Endothelial cell of umbilical vein (primary cell): ENCODE results near the gene MFNG. TPM values are rescaled to one million over a fixed set of nuclear protein-coding genes. Genes with fewer than 3 reads are reported as not detected.
A peak's percentile ranks its signal among the peaks of the same experiment; 100 is the strongest.

Source experiments
- BruUV-seq: library from RNA; stranded (reverse); fragments of 400-500 nt; replicated peaks from 2 replicates; lab custom pipeline; 2021; lab: Mats Ljungman, UMichigan
- CTCF ChIA-PET: fragments of 300-600, 350-600 bp; sonication (Branson Sonifier 250); formaldehyde crosslinking; loops from one replicate; lab custom pipeline; 2021; ENCODE audit warnings: antibody characterized with exemption, inconsistent platforms; lab: Charles Lee
- POLR2A ChIA-PET: fragments of 300-600, 350-600 bp; sonication (Branson Sonifier 250); formaldehyde crosslinking; loops from one replicate; lab custom pipeline; 2021; ENCODE audit warnings: antibody characterized with exemption, inconsistent platforms; lab: Charles Lee
- DNase-seq: peaks from one replicate; pipeline ENCODE4 v3.0.0-alpha.2; 2011; ENCODE audit warnings: low read depth, low spot score
- FAIRE-seq: peaks from 2 replicates; lab custom pipeline; 2011; peaks lifted over from hg19 to GRCh38; lab: Jason Lieb, UNC
- H2AFZ ChIP-seq: 2 replicates; pipeline ENCODE4 v1.6.0; 2012; ENCODE audit warnings: low read depth, low read length, control low read depth, inconsistent platforms
- H3K27ac ChIP-seq: 2 replicates; pipeline ENCODE4 v1.5.1; 2011; ENCODE audit warnings: low read depth, mild to moderate bottlenecking, control low read depth, low read length, moderate library complexity; ENCODE audit not compliant: insufficient read depth
- H3K27me3 ChIP-seq, 2 experiments: 2 replicates each; pipeline versions ENCODE4 v1.6.0 to v1.6.1; 2011; ENCODE audit warnings: low read length in 2 of 2, mixed read lengths in 1 of 2; ENCODE audit not compliant: control insufficient read depth in 2 of 2, insufficient read depth in 2 of 2
- H3K36me3 ChIP-seq, 2 experiments: 2 replicates in 1 of 2; 3 replicates in 1 of 2; pipeline ENCODE4 v1.5.1; 2011; ENCODE audit warnings: low read length in 2 of 2, mild to moderate bottlenecking in 1 of 2, moderate library complexity in 1 of 2; ENCODE audit not compliant: control insufficient read depth in 2 of 2, insufficient read depth in 2 of 2; ENCODE audit errors: extremely low read depth in 1 of 2
- H3K4me1 ChIP-seq: 3 replicates; pipeline ENCODE4 v1.5.1; 2011; ENCODE audit warnings: mild to moderate bottlenecking, low read length; ENCODE audit not compliant: control insufficient read depth, insufficient read depth; ENCODE audit errors: extremely low read depth
- H3K4me2 ChIP-seq: 2 replicates; pipeline ENCODE4 v1.6.1; 2011; ENCODE audit warnings: low read length, control low read depth, mixed read lengths; ENCODE audit not compliant: insufficient read depth
- H3K4me3 ChIP-seq, 3 experiments: fragments of 200-600 bp in 1 of 3; sonication (generic), shearing (Covaris generic) in 1 of 3; replicated peaks in 1 of 3; 2 replicates each; pipeline ENCODE4 v1.5.1; 2011 to 2016; ENCODE audit warnings: control low read depth in 3 of 3, low read length in 3 of 3, mild to moderate bottlenecking in 2 of 3, inconsistent platforms in 1 of 3, low read depth in 1 of 3, moderate library complexity in 1 of 3; ENCODE audit not compliant: insufficient read depth in 1 of 3
- H3K79me2 ChIP-seq: 2 replicates; pipeline ENCODE4 v1.6.0; 2012; ENCODE audit warnings: low read length, inconsistent platforms; ENCODE audit not compliant: control insufficient read depth, insufficient read depth
- H3K9ac ChIP-seq: replicated peaks from 2 replicates; pipeline ENCODE3; 2011; ENCODE audit warnings: low read length, control low read depth; ENCODE audit not compliant: insufficient read depth; ENCODE audit errors: extremely low read depth
- H3K9me1 ChIP-seq: replicated peaks from 3 replicates; pipeline ENCODE4 v1.6.0; 2011; ENCODE audit warnings: mild to moderate bottlenecking, low read length; ENCODE audit not compliant: control insufficient read depth, insufficient read depth; ENCODE audit errors: extremely low read depth
- H3K9me3 ChIP-seq: replicated peaks from 2 replicates; pipeline ENCODE4 v1.5.1; 2012; ENCODE audit warnings: low read length, inconsistent platforms; ENCODE audit not compliant: control insufficient read depth, insufficient read depth
- H4K20me1 ChIP-seq: replicated peaks from 2 replicates; pipeline ENCODE3; 2011; ENCODE audit warnings: mild to moderate bottlenecking, low read length; ENCODE audit not compliant: control insufficient read depth, insufficient read depth; ENCODE audit errors: extremely low read depth
- EZH2 ChIP-seq: IDR thresholded peaks from 2 replicates; pipeline ENCODE4 v1.6.1; 2012; ENCODE audit warnings: borderline replicate concordance, low read depth, mild to moderate bottlenecking, moderate library complexity, low read length, inconsistent platforms; ENCODE audit not compliant: severe bottlenecking
- FOS ChIP-seq: IDR thresholded peaks from 2 replicates; pipeline ENCODE4 v1.6.1; 2011; ENCODE audit warnings: mild to moderate bottlenecking, low read length, moderate library complexity, borderline replicate concordance; ENCODE audit not compliant: insufficient read depth
- GATA2 ChIP-seq: IDR thresholded peaks from 2 replicates; pipeline ENCODE4 v1.7.0; 2011; ENCODE audit warnings: low read depth, mild to moderate bottlenecking, moderate library complexity, mixed read lengths, low read length; ENCODE audit not compliant: insufficient read length, insufficient read depth
- JUN ChIP-seq: IDR thresholded peaks from 2 replicates; pipeline ENCODE4 v1.6.1; 2011; ENCODE audit warnings: borderline replicate concordance, low read depth; ENCODE audit not compliant: insufficient read length, insufficient read depth
- MYC ChIP-seq: IDR thresholded peaks from one replicate; pipeline ENCODE4 v1.6.1; 2011; ENCODE audit warnings: mild to moderate bottlenecking, low read depth, low read length
- POLR2A ChIP-seq: IDR thresholded peaks from 2 replicates; pipeline ENCODE4 v1.6.1; 2012; ENCODE audit warnings: low read depth, mild to moderate bottlenecking, control low read depth, low read length
- POLR2AphosphoS5 ChIP-seq: IDR thresholded peaks from 2 replicates; pipeline ENCODE4 v1.6.1; 2012; ENCODE audit warnings: low read depth, mild to moderate bottlenecking, control low read depth, low read length, moderate library complexity; ENCODE audit not compliant: insufficient read depth
- dilution Hi-C: fragments of 300-500 bp; cut with MboI; formaldehyde crosslinking; loops from one replicate; pipeline ENCODE4 v1.15.0; 2019; ENCODE audit warnings: low sequenced_read_pairs; ENCODE audit not compliant: extremely low pct_ligation_motif_present
- intact Hi-C: fragments of 100-400 bp; cut with micrococcal nuclease; formaldehyde crosslinking; loops from one replicate; pipeline ENCODE4 v1.10.0; 2022
- polyA plus RNA-seq, 4 experiments: library from polyadenylated mRNA; depleted of rRNA in 3 of 4; stranded (reverse) in 3 of 4; unstranded in 1 of 4; fragments of >200 nt; gene quantifications; 2 replicates each; pipeline versions ENCODE4 v1.2.1 to v1.2.3, GENCODE V29; 2011 to 2012; ENCODE audit warnings: missing spikeins in 1 of 4
- total RNA-seq: library from RNA; stranded (reverse); gene quantifications from 2 replicates; pipeline ENCODE4 v1.2.3, GENCODE V29; 2021
- TF ChIP-seq, protein P1 (sequence below): IDR thresholded peaks from 2 replicates; pipeline ENCODE4 v1.6.1; 2011; ENCODE audit not compliant: insufficient read depth, insufficient read length
- TF ChIP-seq, protein P2 (sequence below), 2 donors: IDR thresholded peaks; 1 replicate in 1 of 2; 2 replicates in 1 of 2; pipeline ENCODE4 v1.5.1; 2011; ENCODE audit warnings: low read length in 2 of 2, mild to moderate bottlenecking in 2 of 2, moderate library complexity in 2 of 2, control low read depth in 1 of 2, inconsistent platforms in 1 of 2, low read depth in 1 of 2; ENCODE audit not compliant: insufficient read depth in 1 of 2; ENCODE audit errors: extremely low read depth in 1 of 2

Gene MFNG
- total and polyA plus RNA-seq, 2 donors (not counting 3 experiments of a cell fraction or from before 2014, with no cell fraction given): 188 to 257 TPM

DNA sequence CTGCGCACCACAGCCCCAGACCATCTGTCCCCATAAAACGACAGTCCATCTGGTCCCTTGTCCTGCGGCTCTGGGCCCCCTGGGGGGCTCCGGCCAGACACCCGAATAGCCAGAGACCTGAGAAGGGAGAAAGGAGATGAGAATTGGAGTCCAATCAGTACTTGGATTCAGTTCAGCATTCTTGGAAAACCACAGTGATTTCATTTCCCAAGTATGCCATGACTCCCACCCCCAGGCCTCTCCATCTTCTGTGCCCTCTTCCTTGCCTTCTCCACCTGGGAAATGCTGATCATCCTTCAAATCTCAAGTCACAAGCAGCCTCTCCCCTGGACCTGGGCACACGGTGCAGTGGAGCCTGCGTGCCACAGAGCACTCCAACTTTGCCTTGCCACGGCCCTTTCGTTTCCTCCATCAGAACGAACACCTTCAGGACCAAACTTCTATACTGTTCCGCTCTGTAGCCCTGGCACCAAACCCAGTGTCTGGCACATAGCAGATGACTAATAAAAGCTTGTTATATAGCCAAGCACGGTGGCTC, 10.9 kb upstream of the MFNG start:
- H3K4me1 ChIP-seq: peaks cover 44% of the 10 kb centered on the region
- no peaks in the 10 kb centered on the region for H3K27me3 ChIP-seq
- peak; percentile 95 for FAIRE-seq
- H3K9me1 ChIP-seq: no peaks in the 10 kb centered on the region
- no peak overlapping the region for H2AFZ ChIP-seq
- no peak overlapping the region for H3K4me3 ChIP-seq
- dilution Hi-C loops (no loop called here), intact Hi-C loops (loop anchor here (1.0 kb wide), 1 partner anchor 11 kb away; the partner anchor contains the start of gene MFNG)
- ChIA-PET CTCF (interaction anchor here (0.7 to 2.5 kb wide), 6 partner anchors 11 to 95 kb away, joined by 3 to 11 read pairs (median 6); partner anchors contain the start of gene MFNG), POLR2A (no interaction called here)
- BruUV-seq: no TSS peak
- H3K4me2 ChIP-seq: peak overlapping the region; percentile 26
- peaks cover 0 to 25% of the 10 kb centered on the region in 2 experiments for H3K36me3 ChIP-seq
- no peaks in the 10 kb centered on the region for H3K9me3 ChIP-seq
- peak; percentile 70 for DNase-seq
- H4K20me1 ChIP-seq: no peaks in the 10 kb centered on the region
- TF ChIP-seq EZH2: no peak
- TF ChIP-seq, protein P1, sequence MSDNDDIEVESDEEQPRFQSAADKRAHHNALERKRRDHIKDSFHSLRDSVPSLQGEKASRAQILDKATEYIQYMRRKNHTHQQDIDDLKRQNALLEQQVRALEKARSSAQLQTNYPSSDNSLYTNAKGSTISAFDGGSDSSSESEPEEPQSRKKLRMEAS: no peak
- TF ChIP-seq, protein P2, sequence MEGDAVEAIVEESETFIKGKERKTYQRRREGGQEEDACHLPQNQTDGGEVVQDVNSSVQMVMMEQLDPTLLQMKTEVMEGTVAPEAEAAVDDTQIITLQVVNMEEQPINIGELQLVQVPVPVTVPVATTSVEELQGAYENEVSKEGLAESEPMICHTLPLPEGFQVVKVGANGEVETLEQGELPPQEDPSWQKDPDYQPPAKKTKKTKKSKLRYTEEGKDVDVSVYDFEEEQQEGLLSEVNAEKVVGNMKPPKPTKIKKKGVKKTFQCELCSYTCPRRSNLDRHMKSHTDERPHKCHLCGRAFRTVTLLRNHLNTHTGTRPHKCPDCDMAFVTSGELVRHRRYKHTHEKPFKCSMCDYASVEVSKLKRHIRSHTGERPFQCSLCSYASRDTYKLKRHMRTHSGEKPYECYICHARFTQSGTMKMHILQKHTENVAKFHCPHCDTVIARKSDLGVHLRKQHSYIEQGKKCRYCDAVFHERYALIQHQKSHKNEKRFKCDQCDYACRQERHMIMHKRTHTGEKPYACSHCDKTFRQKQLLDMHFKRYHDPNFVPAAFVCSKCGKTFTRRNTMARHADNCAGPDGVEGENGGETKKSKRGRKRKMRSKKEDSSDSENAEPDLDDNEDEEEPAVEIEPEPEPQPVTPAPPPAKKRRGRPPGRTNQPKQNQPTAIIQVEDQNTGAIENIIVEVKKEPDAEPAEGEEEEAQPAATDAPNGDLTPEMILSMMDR (IDR thresholded peaks at IDR 0.05; ENCODE audit: extremely low read depth in 1 of 2, insufficient read depth in 1 of 2, low read depth in 1 of 2, low read length in 2 of 2): no peak
- TF ChIP-seq MYC: no peak
- TF ChIP-seq GATA2: peak; percentile 60
- TF ChIP-seq POLR2AphosphoS5: peak; percentile 69
- no peak for TF ChIP-seq POLR2A
- peak; percentile 68 for TF ChIP-seq FOS
- TF ChIP-seq JUN: peak; percentile 55
- H3K9ac ChIP-seq: peak overlapping the region; percentile 2
- peak overlapping the region; percentile 77 for H3K27ac ChIP-seq
- no peaks in the 10 kb centered on the region for H3K79me2 ChIP-seq
